Liver (tissue), 9 donors: ENCODE results near the gene LPP. TPM values are rescaled to one million over a fixed set of nuclear protein-coding genes. Genes with fewer than 3 reads are reported as not detected.
A peak's percentile ranks its signal among the peaks of the same experiment; 100 is the strongest.

ENCODE experiments used
- DNase-seq: peaks from one replicate; pipeline ENCODE4 v3.0.0-alpha.2; 2017; ENCODE audit warnings: low spot score
- H3K27ac ChIP-seq, 2 donors: one replicate each; pipeline ENCODE4 v1.7.0; 2013; ENCODE audit warnings: inconsistent platforms in 2 of 2, low read length in 2 of 2, control low read depth in 1 of 2, low read depth in 1 of 2, mild to moderate bottlenecking in 1 of 2
- H3K27me3 ChIP-seq, 4 donors: one replicate each; pipeline versions ENCODE4 v1.6.1 to v1.7.0; 2013; ENCODE audit warnings: low read length in 3 of 4, inconsistent platforms in 1 of 4, mild to moderate bottlenecking in 1 of 4, moderate library complexity in 1 of 4; ENCODE audit not compliant: control insufficient read depth in 4 of 4, insufficient read depth in 4 of 4
- H3K36me3 ChIP-seq, 4 donors: one replicate each; pipeline versions ENCODE4 v1.6.1 to v1.7.0; 2013; ENCODE audit warnings: low read length in 3 of 4, mild to moderate bottlenecking in 3 of 4, low read depth in 1 of 4, moderate library complexity in 1 of 4; ENCODE audit not compliant: control insufficient read depth in 4 of 4, insufficient read depth in 3 of 4
- H3K4me1 ChIP-seq, 4 donors: one replicate each; pipeline versions ENCODE4 v1.6.1 to v1.7.0; 2013; ENCODE audit warnings: low read length in 3 of 4, mild to moderate bottlenecking in 3 of 4, moderate library complexity in 1 of 4; ENCODE audit not compliant: control insufficient read depth in 4 of 4, insufficient read depth in 4 of 4
- H3K4me3 ChIP-seq, 3 donors: one replicate each; pipeline versions ENCODE4 v1.6.1 to v1.7.0; 2013; ENCODE audit warnings: low read length in 3 of 3, control low read depth in 1 of 3, low read depth in 1 of 3, mild to moderate bottlenecking in 1 of 3
- H3K9ac ChIP-seq, 2 donors: one replicate each; pipeline ENCODE4 v1.7.0; 2013; ENCODE audit warnings: low read length in 2 of 2, mild to moderate bottlenecking in 2 of 2, moderate library complexity in 2 of 2, control low read depth in 1 of 2, low read depth in 1 of 2
- H3K9me3 ChIP-seq, 4 donors: one replicate each; pipeline versions ENCODE4 v1.6.1 to v1.7.0; 2013; ENCODE audit warnings: low read length in 3 of 4; ENCODE audit not compliant: control insufficient read depth in 4 of 4
- EGR1 ChIP-seq, 2 donors: IDR thresholded peaks; 2 replicates each; pipeline ENCODE4 v1.6.1; 2016 to 2018; ENCODE audit warnings: antibody characterized with exemption in 2 of 2, low read depth in 2 of 2
- FOXA1 ChIP-seq: IDR thresholded peaks from 2 replicates; pipeline ENCODE4 v1.6.1; 2016; ENCODE audit warnings: antibody characterized with exemption
- FOXA2 ChIP-seq: IDR thresholded peaks from 2 replicates; pipeline ENCODE4 v1.6.1; 2016; ENCODE audit warnings: antibody characterized with exemption
- GABPA ChIP-seq, 2 donors: IDR thresholded peaks in 1 of 2; conservative IDR thresholded peaks in 1 of 2; 2 replicates each; pipeline ENCODE4 v1.6.1; 2016; ENCODE audit warnings: antibody characterized with exemption in 2 of 2, mild to moderate bottlenecking in 1 of 2, moderate library complexity in 1 of 2
- HNF4A ChIP-seq, 2 donors: conservative IDR thresholded peaks; 2 replicates each; pipeline ENCODE4 v1.6.1; 2016; ENCODE audit warnings: antibody characterized with exemption in 2 of 2, mild to moderate bottlenecking in 2 of 2
- HNF4G ChIP-seq: IDR thresholded peaks from 2 replicates; pipeline ENCODE4 v1.6.1; 2016; ENCODE audit warnings: antibody characterized with exemption
- JUND ChIP-seq, 2 donors: IDR thresholded peaks; 2 replicates each; pipeline ENCODE4 v1.6.1; 2016; ENCODE audit warnings: antibody characterized with exemption in 2 of 2
- NR2F2 ChIP-seq: IDR thresholded peaks from 2 replicates; pipeline ENCODE4 v1.6.1; 2016; ENCODE audit warnings: antibody characterized with exemption
- RAD21 ChIP-seq, 2 donors: IDR thresholded peaks; 2 replicates each; pipeline ENCODE4 v1.6.1; 2016; ENCODE audit warnings: antibody characterized with exemption in 2 of 2, mild to moderate bottlenecking in 2 of 2
- RXRA ChIP-seq, 2 donors: IDR thresholded peaks; 2 replicates each; pipeline ENCODE4 v1.6.1; 2017 to 2018; ENCODE audit warnings: antibody characterized with exemption in 2 of 2, mild to moderate bottlenecking in 1 of 2
- SP1 ChIP-seq: IDR thresholded peaks from 2 replicates; pipeline ENCODE4 v1.6.1; 2018; ENCODE audit warnings: antibody characterized with exemption, mild to moderate bottlenecking
- TAF1 ChIP-seq: conservative IDR thresholded peaks from 2 replicates; pipeline ENCODE4 v1.6.1; 2016; ENCODE audit warnings: antibody characterized with exemption, mild to moderate bottlenecking
- YY1 ChIP-seq: IDR thresholded peaks from 2 replicates; pipeline ENCODE4 v1.6.1; 2016; ENCODE audit warnings: antibody characterized with exemption, mild to moderate bottlenecking
- WGBS: extraction: QIAGEN DNeasy Blood & Tissue Kit; methylation state at CpG from one replicate; pipeline ENCODE4 v1.1.7; 2013; 5-methylcytosine and 5-hydroxymethylcytosine counted together
- polyA plus RNA-seq, 2 donors: library from polyadenylated mRNA; stranded (reverse) in 1 of 2; unstranded in 1 of 2; fragments of 200-250 nt in 1 of 2; fragments of >200 nt in 1 of 2; fragmentation: Nextera tagmentation in 1 of 2; extraction: Ambion mirVana in 1 of 2; gene quantifications; one replicate each; pipeline versions ENCODE4 v1.2.1 to v1.2.3, GENCODE V29; 2013 to 2015
- total RNA-seq, 2 donors: library from RNA; depleted of rRNA; stranded (reverse); fragments of >200 nt; gene quantifications; one replicate each; pipeline ENCODE4 v1.2.3, GENCODE V29; 2014
- TF ChIP-seq, protein P1 (sequence below): fragments of 150-350 bp; IDR thresholded peaks from 2 replicates; pipeline ENCODE4 v1.5.1; 2017; ENCODE audit warnings: improper control_type of control experiment, low read depth, low read length; ENCODE audit not compliant: missing input control
- TF ChIP-seq, protein P2 (sequence below): IDR thresholded peaks from 2 replicates; pipeline ENCODE4 v1.6.1; 2016; ENCODE audit warnings: antibody characterized with exemption
- TF ChIP-seq, protein P3 (sequence below): IDR thresholded peaks from 2 replicates; pipeline ENCODE4 v1.6.1; 2016; ENCODE audit warnings: antibody characterized with exemption, mild to moderate bottlenecking
- TF ChIP-seq, protein P4 (sequence below): IDR thresholded peaks from 2 replicates; pipeline ENCODE4 v1.6.1; 2016; ENCODE audit warnings: antibody characterized with exemption
- TF ChIP-seq, protein P5 (sequence below): IDR thresholded peaks from 2 replicates; pipeline ENCODE4 v1.6.1; 2016; ENCODE audit warnings: antibody characterized with exemption
- donor health status: healthy.
- donor health status: healthy.
- donor health status: healthy.
- donor health status: healthy.
- donor health status: healthy.

The LPP gene
- total and polyA plus RNA-seq, 4 donors, result 3.3 to 53.7 (median 28.2) TPM

DNA sequence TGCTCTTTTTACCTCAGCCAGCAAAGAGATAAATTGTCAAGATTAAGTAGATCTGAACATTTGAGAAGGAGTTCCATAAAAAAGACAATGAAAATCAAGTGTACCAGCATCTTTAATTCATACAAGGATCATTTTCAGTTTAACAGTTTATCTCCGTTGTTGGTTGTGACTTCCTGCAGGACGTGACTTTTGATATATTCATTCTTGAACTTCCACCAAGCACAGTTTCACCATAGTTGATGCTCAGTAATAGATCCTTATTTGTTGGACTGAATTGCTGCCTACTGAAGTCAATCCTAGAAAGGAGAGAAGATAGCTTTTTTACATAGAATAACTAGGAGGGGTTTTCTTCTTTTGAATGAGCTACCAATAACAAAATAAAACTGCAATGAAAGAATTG is 408.2 kb downstream of the LPP start:
- TF ChIP-seq RXRA (IDR thresholded peaks at IDR 0.05) (no peak), RAD21 (IDR thresholded peaks at IDR 0.05) (no peak), EGR1 (IDR thresholded peaks at IDR 0.05; ENCODE audit: low read depth in 2 of 2) (no peak), SP1 (no peak), FOXA1 (no peak), JUND (IDR thresholded peaks at IDR 0.05) (no peak), TAF1 (no peak), GABPA (IDR thresholded peaks at IDR 0.05 in 1 of 2, conservative IDR thresholded peaks at IDR 0.05 in 1 of 2) (no peak), FOXA2 (no peak), HNF4A (conservative IDR thresholded peaks at IDR 0.05) (no peak), HNF4G (no peak), YY1 (no peak)
- TF ChIP-seq, protein P1, sequence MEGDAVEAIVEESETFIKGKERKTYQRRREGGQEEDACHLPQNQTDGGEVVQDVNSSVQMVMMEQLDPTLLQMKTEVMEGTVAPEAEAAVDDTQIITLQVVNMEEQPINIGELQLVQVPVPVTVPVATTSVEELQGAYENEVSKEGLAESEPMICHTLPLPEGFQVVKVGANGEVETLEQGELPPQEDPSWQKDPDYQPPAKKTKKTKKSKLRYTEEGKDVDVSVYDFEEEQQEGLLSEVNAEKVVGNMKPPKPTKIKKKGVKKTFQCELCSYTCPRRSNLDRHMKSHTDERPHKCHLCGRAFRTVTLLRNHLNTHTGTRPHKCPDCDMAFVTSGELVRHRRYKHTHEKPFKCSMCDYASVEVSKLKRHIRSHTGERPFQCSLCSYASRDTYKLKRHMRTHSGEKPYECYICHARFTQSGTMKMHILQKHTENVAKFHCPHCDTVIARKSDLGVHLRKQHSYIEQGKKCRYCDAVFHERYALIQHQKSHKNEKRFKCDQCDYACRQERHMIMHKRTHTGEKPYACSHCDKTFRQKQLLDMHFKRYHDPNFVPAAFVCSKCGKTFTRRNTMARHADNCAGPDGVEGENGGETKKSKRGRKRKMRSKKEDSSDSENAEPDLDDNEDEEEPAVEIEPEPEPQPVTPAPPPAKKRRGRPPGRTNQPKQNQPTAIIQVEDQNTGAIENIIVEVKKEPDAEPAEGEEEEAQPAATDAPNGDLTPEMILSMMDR, result no peak
- TF ChIP-seq, protein P2, sequence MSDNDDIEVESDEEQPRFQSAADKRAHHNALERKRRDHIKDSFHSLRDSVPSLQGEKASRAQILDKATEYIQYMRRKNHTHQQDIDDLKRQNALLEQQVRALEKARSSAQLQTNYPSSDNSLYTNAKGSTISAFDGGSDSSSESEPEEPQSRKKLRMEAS, result no peak
- TF ChIP-seq, protein P3, sequence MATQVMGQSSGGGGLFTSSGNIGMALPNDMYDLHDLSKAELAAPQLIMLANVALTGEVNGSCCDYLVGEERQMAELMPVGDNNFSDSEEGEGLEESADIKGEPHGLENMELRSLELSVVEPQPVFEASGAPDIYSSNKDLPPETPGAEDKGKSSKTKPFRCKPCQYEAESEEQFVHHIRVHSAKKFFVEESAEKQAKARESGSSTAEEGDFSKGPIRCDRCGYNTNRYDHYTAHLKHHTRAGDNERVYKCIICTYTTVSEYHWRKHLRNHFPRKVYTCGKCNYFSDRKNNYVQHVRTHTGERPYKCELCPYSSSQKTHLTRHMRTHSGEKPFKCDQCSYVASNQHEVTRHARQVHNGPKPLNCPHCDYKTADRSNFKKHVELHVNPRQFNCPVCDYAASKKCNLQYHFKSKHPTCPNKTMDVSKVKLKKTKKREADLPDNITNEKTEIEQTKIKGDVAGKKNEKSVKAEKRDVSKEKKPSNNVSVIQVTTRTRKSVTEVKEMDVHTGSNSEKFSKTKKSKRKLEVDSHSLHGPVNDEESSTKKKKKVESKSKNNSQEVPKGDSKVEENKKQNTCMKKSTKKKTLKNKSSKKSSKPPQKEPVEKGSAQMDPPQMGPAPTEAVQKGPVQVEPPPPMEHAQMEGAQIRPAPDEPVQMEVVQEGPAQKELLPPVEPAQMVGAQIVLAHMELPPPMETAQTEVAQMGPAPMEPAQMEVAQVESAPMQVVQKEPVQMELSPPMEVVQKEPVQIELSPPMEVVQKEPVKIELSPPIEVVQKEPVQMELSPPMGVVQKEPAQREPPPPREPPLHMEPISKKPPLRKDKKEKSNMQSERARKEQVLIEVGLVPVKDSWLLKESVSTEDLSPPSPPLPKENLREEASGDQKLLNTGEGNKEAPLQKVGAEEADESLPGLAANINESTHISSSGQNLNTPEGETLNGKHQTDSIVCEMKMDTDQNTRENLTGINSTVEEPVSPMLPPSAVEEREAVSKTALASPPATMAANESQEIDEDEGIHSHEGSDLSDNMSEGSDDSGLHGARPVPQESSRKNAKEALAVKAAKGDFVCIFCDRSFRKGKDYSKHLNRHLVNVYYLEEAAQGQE, result no peak
- TF ChIP-seq, protein P4, sequence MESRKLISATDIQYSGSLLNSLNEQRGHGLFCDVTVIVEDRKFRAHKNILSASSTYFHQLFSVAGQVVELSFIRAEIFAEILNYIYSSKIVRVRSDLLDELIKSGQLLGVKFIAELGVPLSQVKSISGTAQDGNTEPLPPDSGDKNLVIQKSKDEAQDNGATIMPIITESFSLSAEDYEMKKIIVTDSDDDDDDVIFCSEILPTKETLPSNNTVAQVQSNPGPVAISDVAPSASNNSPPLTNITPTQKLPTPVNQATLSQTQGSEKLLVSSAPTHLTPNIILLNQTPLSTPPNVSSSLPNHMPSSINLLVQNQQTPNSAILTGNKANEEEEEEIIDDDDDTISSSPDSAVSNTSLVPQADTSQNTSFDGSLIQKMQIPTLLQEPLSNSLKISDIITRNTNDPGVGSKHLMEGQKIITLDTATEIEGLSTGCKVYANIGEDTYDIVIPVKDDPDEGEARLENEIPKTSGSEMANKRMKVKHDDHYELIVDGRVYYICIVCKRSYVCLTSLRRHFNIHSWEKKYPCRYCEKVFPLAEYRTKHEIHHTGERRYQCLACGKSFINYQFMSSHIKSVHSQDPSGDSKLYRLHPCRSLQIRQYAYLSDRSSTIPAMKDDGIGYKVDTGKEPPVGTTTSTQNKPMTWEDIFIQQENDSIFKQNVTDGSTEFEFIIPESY, result no peak
- Histone ChIP-seq H3K27ac (no peak overlapping the region), H3K9me3 (no peaks in the 10 kb centered on the region), H3K9ac (no peak overlapping the region), H3K36me3 (no peaks in the 10 kb centered on the region), H3K4me3 (no peak overlapping the region), H3K4me1 (peaks cover 2 to 9% (median 7%) of the 10 kb centered on the region in 4 donors), H3K27me3 (no peaks in the 10 kb centered on the region)
- 55% methylated on average over 2 of the region's 2 CpGs for WGBS
- no peak for DNase-seq

DNA sequence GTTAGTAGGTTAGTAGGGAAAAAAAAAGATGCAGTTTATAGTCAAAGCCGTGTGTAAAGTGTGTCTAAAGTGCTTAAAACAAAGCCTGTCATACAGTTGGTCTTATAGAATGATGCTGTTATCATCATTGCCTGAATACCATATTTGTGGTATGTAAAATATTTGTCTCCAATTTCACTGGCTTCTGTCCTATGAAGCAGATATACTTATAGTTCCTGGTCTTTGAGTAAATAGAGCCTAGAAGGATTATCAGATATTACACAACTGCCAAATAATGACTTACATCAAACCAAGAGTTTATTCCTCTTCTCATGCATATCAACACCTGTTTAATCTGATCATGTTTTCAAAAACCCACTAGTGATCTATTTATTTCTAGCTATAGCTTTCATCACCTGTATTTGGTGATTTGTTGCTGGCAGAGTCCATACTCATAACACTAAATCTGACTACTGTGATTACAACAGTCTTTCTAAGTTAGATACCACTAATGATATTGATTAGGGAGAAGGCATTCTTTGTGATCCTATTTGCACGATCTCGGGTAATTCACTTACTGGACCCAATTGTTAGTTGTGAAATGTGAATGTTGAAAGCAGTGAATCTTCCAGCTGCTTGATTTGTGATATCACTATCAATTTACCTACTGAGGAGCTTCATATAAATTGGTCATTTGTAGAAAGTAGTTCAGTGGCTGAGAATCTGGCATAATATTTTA is 413.7 kb downstream of the LPP start:
- Histone ChIP-seq H3K9me3 (no peaks in the 10 kb centered on the region), H3K36me3 (no peaks in the 10 kb centered on the region), H3K4me3 (no peak overlapping the region), H3K27me3 (no peaks in the 10 kb centered on the region), H3K9ac (no peak overlapping the region), H3K4me1 (peaks cover 0 to 12% (median 8%) of the 10 kb centered on the region in 4 donors), H3K27ac (no peak overlapping the region)
- 55% methylated on average over 3 of the region's 3 CpGs for WGBS
- DNase-seq, result no peak
- no peak for TF ChIP-seq NR2F2
- peak; percentile 31 for TF ChIP-seq FOXA2
- TF ChIP-seq, protein P2, result no peak
- TF ChIP-seq, protein P4, result no peak
- TF ChIP-seq, protein P3, result peak; percentile 11
- TF ChIP-seq, protein P5, sequence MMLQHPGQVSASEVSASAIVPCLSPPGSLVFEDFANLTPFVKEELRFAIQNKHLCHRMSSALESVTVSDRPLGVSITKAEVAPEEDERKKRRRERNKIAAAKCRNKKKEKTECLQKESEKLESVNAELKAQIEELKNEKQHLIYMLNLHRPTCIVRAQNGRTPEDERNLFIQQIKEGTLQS, result no peak
- TF ChIP-seq JUND (IDR thresholded peaks at IDR 0.05), result peak; percentile 24 to 29
